HG02610 (cell line): ENCODE results near the gene KLHL6.
"Not testable (repeated sequence)": the region's sequence is repeated elsewhere in the genome, so short reads cannot be mapped to it uniquely, and the experiment has no call there.

Experiments used
- ATAC-seq: cut with Tn5 transposase; IDR thresholded peaks from one replicate; pipeline ENCODE4 v1.9.1; 2021; ENCODE audit warnings: mild to moderate bottlenecking, moderate library complexity; ENCODE audit not compliant: unreplicated experiment

KLHL6 gene

GRCh38 chr3:183533412-183534132 is 21.9 kb downstream of the KLHL6 start:
- ATAC-seq: peak; percentile 54

DNA sequence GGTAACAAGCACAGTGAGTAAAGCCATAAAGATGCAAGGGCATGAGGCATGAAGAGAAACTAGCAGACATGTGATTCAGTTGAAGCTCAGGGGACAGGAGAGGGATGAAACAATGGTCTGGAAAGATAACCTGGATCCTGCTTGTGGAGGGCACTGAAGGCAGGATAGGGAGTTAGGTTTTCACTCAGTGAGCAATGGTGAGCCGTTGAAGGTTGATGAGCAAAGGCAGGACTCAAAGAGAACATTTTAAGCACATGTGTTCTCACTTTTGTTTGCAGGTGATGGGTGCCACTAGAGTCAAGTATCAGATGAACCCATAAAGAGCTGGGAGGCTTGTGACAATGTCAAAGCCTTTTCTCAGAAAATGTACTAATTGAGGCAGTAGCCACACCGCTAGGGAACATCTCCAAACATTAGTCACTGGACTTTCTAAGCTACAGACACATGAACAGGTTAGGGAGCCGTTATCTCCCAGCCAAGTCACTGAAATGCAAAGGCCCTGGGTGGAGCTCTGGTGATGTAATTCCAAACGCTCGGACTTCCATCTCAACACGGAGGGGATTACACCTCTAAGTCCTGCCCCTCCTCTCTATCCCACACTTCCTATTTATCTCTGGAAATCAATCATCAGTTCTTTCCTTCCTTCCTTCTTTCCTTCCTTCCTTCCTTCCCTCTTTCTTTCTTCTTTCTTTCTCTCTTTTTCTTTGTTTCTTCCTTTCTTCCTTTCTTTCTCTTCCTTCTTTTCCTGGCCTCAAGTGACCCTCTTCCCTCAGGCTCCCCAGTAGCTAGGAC is 22.7 kb downstream of the KLHL6 start:
- ATAC-seq: no peak

GRCh38 chr3:183529717-183530116 is 25.8 kb downstream of the KLHL6 start:
- ATAC-seq: no peak

GRCh38 chr3:183529185-183529584 is 26.3 kb downstream of the KLHL6 start:
- no peak for ATAC-seq

GRCh38 chr3:183528758-183529157 is 26.7 kb downstream of the KLHL6 start:
- not testable (repeated sequence) for ATAC-seq

DNA sequence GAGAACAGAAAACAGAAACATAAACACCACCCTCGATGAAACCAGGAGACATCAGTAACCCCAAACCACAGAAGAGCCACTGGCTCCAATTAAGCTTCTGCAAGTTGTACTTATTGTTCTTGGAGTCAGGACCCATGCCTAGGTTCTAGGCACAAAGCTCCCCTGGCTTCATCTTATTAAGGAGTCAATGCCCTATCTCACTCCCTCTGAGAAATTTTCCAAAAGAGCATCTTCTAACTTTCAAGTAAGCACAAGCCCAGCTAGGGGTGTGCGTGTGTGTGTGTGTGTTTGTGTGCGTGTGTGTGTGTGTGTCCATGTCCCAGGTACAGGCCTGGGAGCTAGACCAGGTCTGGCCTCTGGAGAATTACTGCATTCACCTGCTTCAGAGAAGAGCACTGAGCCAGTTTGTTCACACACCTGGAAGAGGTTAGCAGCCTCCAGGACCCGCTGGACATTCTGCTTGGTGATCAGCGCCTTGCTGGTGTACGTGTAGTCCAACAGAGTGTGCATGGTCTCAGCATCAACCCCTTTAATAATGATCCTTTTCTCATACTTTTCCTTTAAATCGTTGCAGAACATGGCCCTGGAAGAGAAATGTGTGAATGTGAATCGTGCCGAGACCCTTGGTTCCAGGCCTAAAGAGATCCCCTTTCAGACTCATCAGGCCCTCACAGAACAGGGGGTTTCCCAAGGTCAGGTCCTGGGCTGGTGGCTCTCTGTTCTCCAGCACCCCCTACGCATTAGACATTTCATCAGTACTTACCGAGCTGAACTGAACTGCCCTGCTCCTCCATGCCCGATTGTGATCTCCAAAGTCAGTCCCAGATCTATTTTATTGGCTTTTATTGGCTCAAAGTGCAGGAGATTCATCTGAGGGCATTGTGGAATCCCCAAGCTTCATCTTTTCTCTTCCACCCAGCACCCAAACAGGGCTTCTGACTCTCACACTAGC is 27.8 kb downstream of the KLHL6 start:
- peak; percentile 71 for ATAC-seq

GRCh38 chr3:183526838-183527427 is 28.6 kb downstream of the KLHL6 start:
- peak; percentile 21 for ATAC-seq

DNA sequence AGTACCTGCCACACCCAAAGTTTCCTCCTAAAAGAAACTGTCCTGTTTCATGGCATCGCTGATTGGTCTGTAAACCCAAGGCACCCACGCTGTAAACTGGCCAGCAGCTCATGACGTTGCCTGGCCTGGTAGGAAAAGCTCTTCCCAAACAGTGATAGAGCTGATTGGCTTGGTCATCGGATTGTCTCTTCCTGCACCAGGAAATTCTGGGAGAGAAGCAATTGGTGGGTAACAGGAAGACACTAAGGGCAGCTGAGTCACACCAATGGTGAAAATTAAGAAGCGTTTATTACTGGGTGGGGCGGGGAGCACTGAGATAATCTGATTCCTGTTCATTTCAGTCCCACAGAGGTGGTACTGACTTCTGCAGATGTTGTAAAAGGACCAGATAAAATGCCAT is 31.0 kb downstream of the KLHL6 start:
- ATAC-seq: no peak

DNA sequence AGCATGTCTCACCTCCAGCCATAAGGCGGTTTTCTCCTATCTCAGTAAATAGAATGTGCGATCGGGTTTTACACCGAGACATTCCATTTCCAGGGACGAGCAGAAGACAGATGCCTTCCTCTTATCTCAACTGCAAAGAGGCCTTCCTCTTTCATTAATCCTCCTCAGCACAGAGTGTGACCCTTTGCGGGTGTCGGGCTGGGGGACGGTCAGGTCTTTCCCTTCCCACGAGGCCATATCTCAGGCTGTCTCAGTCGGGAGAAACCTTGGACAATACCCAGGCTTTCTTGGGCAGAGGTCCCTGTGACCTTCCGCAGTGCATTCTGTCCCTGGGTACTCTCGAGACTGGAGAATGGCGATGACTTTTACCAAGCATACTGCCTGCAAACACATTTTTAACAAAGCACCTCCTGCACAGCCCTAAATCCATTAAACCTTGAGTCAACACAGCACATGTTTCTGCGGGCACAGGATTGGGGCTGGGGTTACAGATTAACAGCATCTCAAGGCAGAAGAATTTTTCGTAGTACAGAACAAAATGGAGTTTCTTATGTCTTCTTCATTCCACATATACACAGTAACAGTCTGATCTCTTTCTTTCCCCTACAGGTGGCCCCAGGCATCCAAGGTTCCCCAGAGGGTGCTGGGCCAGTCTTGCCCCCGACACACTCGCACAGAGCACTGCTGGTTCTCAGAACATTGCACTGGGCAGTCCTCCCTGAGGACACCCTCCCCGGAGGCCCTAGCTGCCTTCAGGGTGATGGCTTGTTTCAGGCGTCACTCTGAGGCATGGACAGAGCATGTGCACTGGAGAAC is 34.6 kb downstream of the KLHL6 start:
- ATAC-seq: not testable (repeated sequence)

DNA sequence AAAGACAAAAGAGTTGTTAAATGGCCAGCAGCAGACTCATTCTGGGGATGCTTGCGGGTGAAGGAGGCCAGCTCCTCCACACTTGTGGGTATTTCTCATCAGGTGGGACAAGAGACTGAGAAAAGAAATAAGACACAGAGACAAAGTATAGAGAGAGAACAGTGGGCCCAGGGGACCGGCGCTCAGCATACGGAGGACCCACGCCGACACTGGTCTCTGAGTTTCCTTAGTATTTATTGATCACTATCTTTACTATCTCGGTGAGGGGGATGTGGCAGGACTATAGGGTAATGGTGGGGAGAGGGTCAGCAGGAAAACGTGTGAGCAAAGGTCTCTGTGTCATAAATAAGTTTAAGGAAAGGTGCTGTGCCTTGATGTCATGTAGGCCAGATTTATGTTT is 35.2 kb downstream of the KLHL6 start:
- not testable (repeated sequence) for ATAC-seq

- ATAC-seq: no peak
Observed at GRCh38 chr3:183519891-183520290, 35.6 kb downstream of the KLHL6 start.

- ATAC-seq: no peak
Observed at GRCh38 chr3:183518491-183519251, 36.8 kb downstream of the KLHL6 start.

GRCh38 chr3:183517607-183518006 is 37.9 kb downstream of the KLHL6 start:
- ATAC-seq: no peak

DNA sequence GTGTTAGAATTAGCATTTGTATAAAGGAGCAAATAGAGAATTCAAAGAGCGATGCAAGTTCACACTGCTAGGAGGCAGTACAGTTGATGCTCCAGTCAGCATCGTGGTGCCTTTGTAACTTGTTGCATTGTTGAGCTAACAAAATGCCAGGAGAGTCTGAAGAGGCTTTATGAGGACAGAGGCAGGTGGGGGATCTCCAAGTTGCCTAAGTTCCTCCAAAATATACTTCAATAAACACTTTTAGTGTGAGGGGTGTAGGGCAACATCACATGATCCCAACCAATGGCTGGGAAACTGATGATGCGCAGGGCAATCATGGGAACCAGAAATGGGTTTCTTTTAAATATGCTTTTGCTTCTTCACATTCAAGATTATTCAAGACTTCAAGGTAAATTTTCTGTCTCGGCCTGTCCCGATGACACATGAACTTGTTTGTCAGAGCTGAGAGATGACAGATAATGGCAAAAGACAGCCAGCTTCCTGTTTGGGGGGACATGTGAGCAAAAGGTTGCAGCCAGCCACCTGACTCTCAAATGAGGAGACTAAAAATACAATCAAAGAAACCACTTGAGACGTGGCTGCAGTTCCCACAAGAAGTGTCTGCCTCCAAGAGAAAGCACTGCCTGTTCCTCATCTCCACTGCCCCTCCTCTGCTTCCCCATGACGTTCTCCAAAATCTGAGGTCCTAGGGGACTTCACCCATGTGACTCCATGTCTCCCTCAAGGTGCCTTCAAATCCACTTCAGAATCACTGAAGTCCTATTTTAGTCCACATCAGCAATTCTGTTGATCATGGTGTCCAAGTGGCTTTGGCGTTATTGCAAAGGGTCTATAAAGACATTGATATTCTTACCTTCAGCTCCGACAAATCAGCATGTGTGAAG is 39.3 kb downstream of the KLHL6 start:
- peak; percentile 83 for ATAC-seq

DNA sequence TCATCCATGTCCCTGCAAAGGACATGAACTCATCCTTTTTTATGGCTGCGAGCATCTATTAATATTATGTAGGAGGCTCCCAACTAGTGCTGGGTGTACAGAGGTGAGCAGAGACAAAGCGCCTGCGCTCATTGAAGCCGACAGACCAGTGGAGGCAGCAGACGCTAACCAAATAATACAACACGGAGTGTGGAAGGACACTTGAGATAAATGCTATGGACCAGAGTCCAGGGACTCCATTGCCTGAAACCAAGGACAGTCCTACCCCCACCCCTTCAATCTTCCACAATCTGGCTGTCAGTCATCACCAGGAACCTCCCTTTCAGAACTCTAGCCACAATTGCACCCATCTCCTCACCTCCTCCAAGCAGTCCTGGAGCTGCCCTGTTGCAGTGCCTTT is 41.5 kb downstream of the KLHL6 start:
- no peak for ATAC-seq

DNA sequence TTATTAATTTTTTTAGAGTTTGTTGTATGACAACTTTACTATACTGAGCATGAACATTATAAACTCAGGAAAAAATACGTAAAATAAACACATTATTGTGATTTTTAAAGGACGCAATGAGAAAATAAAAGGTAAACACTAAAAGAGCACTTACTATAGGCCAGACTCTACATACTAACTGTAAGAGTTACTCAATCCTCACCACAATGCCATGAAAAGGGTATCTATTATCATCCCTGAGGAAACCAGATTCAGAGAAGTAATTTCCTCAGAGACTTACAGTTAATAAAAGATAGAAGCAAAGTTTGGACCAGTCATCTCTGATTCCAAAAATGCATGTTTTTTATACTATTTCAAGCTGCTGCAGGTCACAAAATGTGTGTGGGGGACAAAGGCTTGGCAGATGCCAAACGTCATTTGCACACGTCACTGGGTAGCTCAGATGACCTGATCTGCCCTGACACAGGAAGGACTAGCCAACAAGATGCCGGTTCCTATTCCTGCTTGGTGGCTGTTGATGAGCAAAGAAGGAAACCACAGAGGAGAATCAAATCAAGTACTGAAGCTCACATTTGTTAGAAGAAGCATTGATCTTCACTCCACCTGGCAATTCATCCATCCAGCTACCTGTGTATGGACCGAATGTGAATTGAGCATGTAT is 42.3 kb downstream of the KLHL6 start:
- ATAC-seq: no peak

- not testable (repeated sequence) for ATAC-seq
Observed at GRCh38 chr3:183511286-183512131, 44.0 kb downstream of the KLHL6 start.
